Measurements from ENCODE around the gene CBX1.

Gene CBX1

GRCh38 chr17:48053758-48054237, 47.5 kb downstream of the CBX1 start:
- TF ChIP-seq CTCF (IDR thresholded peaks at IDR 0.05) = no peak
- H3K27ac ChIP-seq = peak overlapping the region; percentile 96

- TF ChIP-seq CTCF (IDR thresholded peaks at IDR 0.05) = no peak
- TF ChIP-seq ZFX (IDR thresholded peaks at IDR 0.05; ENCODE audit: borderline replicate concordance) = no peak
- H3K27ac ChIP-seq = peak overlapping the region; percentile 96
Observed at GRCh38 chr17:48052956-48053757, 48.1 kb downstream of the CBX1 start.

- TF ChIP-seq ZFX (IDR thresholded peaks at IDR 0.05; ENCODE audit: borderline replicate concordance) = no peak
- no peak for TF ChIP-seq CTCF (IDR thresholded peaks at IDR 0.05)
- H3K27ac ChIP-seq = peak overlapping the region; percentile 96
Observed at GRCh38 chr17:48051706-48052486, 49.4 kb downstream of the CBX1 start.

GRCh38 chr17:48051283-48051682, 50.0 kb downstream of the CBX1 start:
- H3K27ac ChIP-seq = peak overlapping the region; percentile 96
- no peak for TF ChIP-seq ZFX (IDR thresholded peaks at IDR 0.05; ENCODE audit: borderline replicate concordance)
- no peak for TF ChIP-seq CTCF (IDR thresholded peaks at IDR 0.05)

- no peak for TF ChIP-seq CTCF (IDR thresholded peaks at IDR 0.05)
- TF ChIP-seq ZFX (IDR thresholded peaks at IDR 0.05; ENCODE audit: borderline replicate concordance) = no peak
- peak overlapping the region; percentile 96 for H3K27ac ChIP-seq
Observed at GRCh38 chr17:48048384-48049126, 52.7 kb downstream of the CBX1 start.

- peak within 1 kb of the TSS; percentile 96 for H3K27ac ChIP-seq
- TF ChIP-seq ZFX (IDR thresholded peaks at IDR 0.05; ENCODE audit: borderline replicate concordance) (no peak), CTCF (IDR thresholded peaks at IDR 0.05) (no peak)
Observed at GRCh38 chr17:48047741-48048383, 53.4 kb downstream of the CBX1 start, which contains the start of gene NFE2L1. TSS of gene NFE2L1 (plus strand) at chr17:48048359. CDS start at chr17:48051119, 2,760 bp downstream.
